ENCODE data around the gene GCN1. TPM values are rescaled to one million over a fixed set of nuclear protein-coding genes. Genes with fewer than 3 reads are reported as not detected.

Gene GCN1
- total RNA-seq, 4 donors from 2014 or later: 62.0 to 310 (median 101) TPM

DNA sequence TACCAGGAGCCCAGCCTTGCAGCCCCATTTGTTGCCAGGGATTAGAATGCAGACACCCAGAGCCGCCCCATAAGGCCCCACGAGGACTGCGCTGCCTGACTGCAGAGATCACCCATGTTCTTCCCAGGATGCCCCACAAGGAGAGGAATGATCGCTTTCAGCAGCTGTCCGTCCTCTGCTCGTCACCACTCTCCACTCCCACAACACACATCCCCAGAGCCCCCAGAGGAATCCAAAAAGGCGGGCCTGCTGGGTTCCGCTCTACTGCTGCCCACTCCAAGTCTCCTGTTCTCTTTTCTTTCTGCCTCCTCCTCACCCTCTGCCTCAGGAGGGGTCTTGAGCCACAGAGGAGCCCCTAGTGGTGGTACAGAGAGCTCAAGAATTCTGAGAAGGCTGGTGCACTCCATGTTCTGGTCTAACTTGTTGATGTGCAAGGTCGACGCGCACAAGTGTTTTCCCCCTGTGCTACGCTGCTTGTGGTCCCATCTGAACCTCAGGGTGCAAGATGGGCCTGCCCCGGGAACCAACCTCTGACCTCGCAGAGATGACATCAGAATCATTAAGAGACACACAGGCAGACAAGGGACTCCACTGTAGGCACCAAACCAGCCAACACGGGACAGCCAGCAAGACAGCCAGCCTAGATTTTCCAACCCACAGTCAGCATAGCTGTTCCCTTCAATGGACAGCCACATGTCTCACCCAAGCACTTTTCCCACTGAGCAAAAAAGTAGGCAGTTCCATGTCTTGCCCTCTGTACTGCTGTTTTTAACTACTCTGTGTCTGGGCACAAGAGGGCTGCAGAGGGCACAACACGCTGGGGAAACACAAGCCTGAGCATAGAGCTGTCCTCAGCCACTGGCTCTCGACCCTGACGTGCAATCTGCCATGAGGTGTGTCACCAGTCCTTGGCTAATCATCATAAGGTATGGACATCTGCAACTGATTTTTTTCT lies 41.1 kb upstream of the GCN1 start:
- Histone ChIP-seq H3K27me3 (no peaks in the 10 kb centered on the region), H3K4me1 (peaks cover 100% of the 10 kb centered on the region), H3K9me3 (no peaks in the 10 kb centered on the region), H3K4me3 (no peak overlapping the region), H3K27ac (peak overlapping the region; percentile 86), H3K36me3 (no peaks in the 10 kb centered on the region)
- DNase-seq (ENCODE audit: low spot score in 2 of 2): peak in 1 of 2 donors; percentile 83
- 81% methylated on average over 18 of the region's 18 CpGs for WGBS
- TF ChIP-seq POLR2AphosphoS5 (IDR thresholded peaks at IDR 0.05) (no peak), CTCF (IDR thresholded peaks at IDR 0.05) (no peak), POLR2A (IDR thresholded peaks at IDR 0.05) (no peak), EP300 (IDR thresholded peaks at IDR 0.05) (no peak)

DNA sequence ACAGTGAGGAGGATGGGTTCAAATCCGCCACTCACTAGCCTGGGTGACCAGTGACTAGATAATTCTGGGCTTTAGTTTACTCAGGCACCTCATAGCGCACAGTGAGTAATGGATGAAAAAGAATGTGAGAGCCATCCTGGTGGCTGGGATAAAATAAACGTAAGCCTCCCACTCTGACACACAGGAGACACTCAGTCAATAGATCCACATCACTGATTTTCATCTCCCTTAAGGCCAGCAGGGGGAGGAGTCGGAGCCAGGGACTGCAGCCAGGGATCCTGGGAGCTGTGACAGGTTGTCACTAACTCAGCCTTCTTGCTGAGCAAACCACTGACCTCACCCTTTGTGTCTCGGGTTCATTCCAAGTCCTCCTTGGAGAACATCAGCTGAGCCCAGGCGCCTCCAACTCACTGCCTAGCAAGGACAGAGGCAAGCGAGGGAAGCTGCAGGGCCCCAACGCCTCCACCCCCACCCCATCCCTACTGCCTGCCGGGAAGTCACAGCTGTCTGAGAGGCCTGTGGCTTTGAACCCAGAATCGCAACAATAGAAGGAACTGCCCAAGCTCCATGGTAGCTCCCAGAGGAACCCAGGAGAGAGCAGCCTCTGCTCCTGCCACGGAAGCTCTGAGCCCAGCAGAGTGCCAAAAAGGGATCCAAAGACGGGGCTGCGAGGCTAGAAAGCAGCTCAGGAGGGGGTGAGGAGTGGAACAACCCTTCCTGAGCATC lies 40.3 kb upstream of the GCN1 start:
- DNase-seq (ENCODE audit: low spot score in 2 of 2): peak; percentile 94
- Histone ChIP-seq H3K27me3 (no peaks in the 10 kb centered on the region), H3K36me3 (no peaks in the 10 kb centered on the region), H3K27ac (peak overlapping the region; percentile 86), H3K4me3 (no peak overlapping the region), H3K9me3 (no peaks in the 10 kb centered on the region), H3K4me1 (peaks cover 100% of the 10 kb centered on the region)
- TF ChIP-seq POLR2AphosphoS5 (IDR thresholded peaks at IDR 0.05) (peak in 1 of 3 donors; percentile 28), POLR2A (IDR thresholded peaks at IDR 0.05) (peak in 1 of 2 donors; percentile 37), CTCF (IDR thresholded peaks at IDR 0.05) (peak; percentile 12 to 43), EP300 (IDR thresholded peaks at IDR 0.05) (no peak)
- 26% methylated on average over 13 of the region's 13 CpGs for WGBS

DNA sequence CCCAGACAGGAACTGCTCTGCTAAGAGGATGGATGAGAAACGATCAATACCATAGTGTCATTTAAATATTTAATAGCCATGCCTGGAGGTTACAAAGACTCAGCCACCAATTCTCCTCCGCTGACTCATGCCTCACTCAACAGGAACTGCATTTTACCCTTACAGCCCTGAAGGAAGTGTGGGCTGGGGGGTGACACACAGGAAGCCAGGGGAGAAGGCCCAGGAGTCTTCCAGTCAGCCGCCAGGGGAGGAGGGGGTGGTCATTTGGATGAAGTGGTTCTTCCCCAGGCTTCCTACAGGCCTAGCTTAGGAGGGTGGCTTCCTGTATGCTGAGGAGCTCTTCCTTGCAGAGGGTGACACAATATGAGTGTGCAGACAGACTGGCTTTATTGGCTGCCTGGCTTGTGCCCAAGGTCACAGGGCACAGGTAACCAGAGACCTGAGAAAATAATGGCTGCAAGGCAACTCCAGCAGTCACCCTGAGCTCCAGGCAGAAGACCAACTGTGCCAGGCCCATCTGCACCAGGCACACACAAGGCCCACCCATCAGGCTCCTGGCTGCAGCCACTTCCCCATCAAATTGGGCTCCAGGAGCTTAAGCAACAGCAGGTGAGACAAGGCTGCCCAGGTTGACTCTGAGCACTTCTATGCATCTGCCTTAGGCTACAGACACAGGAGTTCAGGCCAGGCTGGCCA lies 36.9 kb upstream of the GCN1 start:
- peak overlapping the region; percentile 12 for H3K4me3 ChIP-seq

GRCh38 chr12:120230974-120231315 lies 36.4 kb upstream of the GCN1 start:
- Histone ChIP-seq H3K27me3 (no peaks in the 10 kb centered on the region), H3K9me3 (no peaks in the 10 kb centered on the region), H3K27ac (peak overlapping the region; percentile 86), H3K4me3 (peak overlapping the region; percentile 12), H3K36me3 (peaks cover 6% of the 10 kb centered on the region), H3K4me1 (peaks cover 100% of the 10 kb centered on the region)
- DNase-seq (ENCODE audit: low spot score in 2 of 2): no peak
- TF ChIP-seq POLR2AphosphoS5 (IDR thresholded peaks at IDR 0.05) (no peak), EP300 (IDR thresholded peaks at IDR 0.05) (no peak)
- 40% methylated on average over 6 of the region's 6 CpGs for WGBS

More for the DNA sequence above, 36.9 kb upstream of the GCN1 start:
- TF ChIP-seq EP300 (IDR thresholded peaks at IDR 0.05) (no peak), POLR2AphosphoS5 (IDR thresholded peaks at IDR 0.05) (no peak), POLR2A (IDR thresholded peaks at IDR 0.05) (no peak), CTCF (IDR thresholded peaks at IDR 0.05) (no peak)
- peaks cover 1% of the 10 kb centered on the region for H3K36me3 ChIP-seq
- DNase-seq (ENCODE audit: low spot score in 2 of 2): no peak
- H3K9me3 ChIP-seq: no peaks in the 10 kb centered on the region
- H3K4me1 ChIP-seq: peaks cover 100% of the 10 kb centered on the region
- no peaks in the 10 kb centered on the region for H3K27me3 ChIP-seq
- WGBS: 12% methylated on average over 3 of the region's 3 CpGs
- H3K27ac ChIP-seq: peak overlapping the region; percentile 86

DNA sequence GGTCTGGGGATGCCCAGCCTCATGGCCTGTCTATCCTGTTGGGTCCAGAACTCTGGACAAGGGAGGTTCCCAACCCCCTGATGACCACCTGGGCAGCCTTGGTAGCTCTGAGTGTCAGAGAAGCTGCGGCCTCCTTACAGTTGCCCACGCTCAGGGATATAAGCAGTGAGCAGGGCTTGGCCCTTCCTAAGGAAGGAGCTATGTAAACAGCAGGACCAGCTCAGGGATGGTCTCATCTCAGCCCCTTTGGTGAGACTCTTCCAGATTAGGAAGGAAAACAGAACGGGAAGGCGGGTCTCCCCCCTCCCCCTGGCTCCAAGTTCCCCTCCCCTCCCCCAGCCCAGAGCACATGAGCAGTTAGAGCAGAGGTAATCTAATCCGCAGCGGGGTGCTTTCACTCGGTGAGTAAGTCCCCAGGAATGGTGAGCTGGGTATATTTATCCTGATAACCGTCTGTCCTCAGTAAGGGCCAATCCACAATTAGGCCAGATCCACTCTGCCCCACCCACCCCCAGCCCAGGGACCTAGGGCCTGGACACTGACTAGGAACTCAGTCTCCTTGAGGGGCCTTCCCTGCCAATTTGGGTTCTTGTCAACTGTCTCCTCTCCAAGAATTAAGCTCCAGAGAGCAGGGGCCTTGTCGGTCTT lies 35.9 kb upstream of the GCN1 start:
- H3K27me3 ChIP-seq: no peaks in the 10 kb centered on the region
- peaks cover 7% of the 10 kb centered on the region for H3K36me3 ChIP-seq
- H3K4me3 ChIP-seq: peak overlapping the region; percentile 12
- peaks cover 100% of the 10 kb centered on the region for H3K4me1 ChIP-seq
- no peaks in the 10 kb centered on the region for H3K9me3 ChIP-seq
- 0% methylated on average over 1 of the region's 9 CpGs for WGBS
- peak overlapping the region; percentile 86 for H3K27ac ChIP-seq
- TF ChIP-seq POLR2A (IDR thresholded peaks at IDR 0.05): no peak
- TF ChIP-seq POLR2AphosphoS5 (IDR thresholded peaks at IDR 0.05): no peak
- TF ChIP-seq EP300 (IDR thresholded peaks at IDR 0.05): no peak
- TF ChIP-seq CTCF (IDR thresholded peaks at IDR 0.05): no peak
- DNase-seq (ENCODE audit: low spot score in 2 of 2): no peak
